Activated CD4-positive, alpha-beta T cell treated with anti-CD3 and anti-CD28 coated beads, Interleukin-2, amount 50 U/mL, for 1 hour (primary cell): Measurements from ENCODE around the gene NR6A1.

Experiments
- DNase-seq: peaks from one replicate; pipeline ENCODE4 v3.0.0-alpha.2; 2020

NR6A1 gene

GRCh38 chr9:124498040-124498439 lies 273.1 kb downstream of the NR6A1 start:
- DNase-seq, result no peak

GRCh38 chr9:124497441-124497840 lies 273.7 kb downstream of the NR6A1 start:
- no peak for DNase-seq

- DNase-seq, result no peak
Observed at GRCh38 chr9:124496463-124496862, 274.6 kb downstream of the NR6A1 start.

- DNase-seq, result no peak
Observed at GRCh38 chr9:124496075-124496449, 275.0 kb downstream of the NR6A1 start.

- DNase-seq, result no peak
Observed at GRCh38 chr9:124495126-124496074, 275.7 kb downstream of the NR6A1 start.

- no peak for DNase-seq
Observed at GRCh38 chr9:124493794-124494479, 277.2 kb downstream of the NR6A1 start.

GRCh38 chr9:124493218-124493617 lies 277.9 kb downstream of the NR6A1 start:
- DNase-seq, result no peak

- no peak for DNase-seq
Observed at GRCh38 chr9:124492818-124493217, 278.3 kb downstream of the NR6A1 start.

GRCh38 chr9:124491049-124491975 lies 279.8 kb downstream of the NR6A1 start:
- no peak for DNase-seq

- DNase-seq, result no peak
Observed at GRCh38 chr9:124490004-124490403, 281.1 kb downstream of the NR6A1 start.

GRCh38 chr9:124489222-124489621 lies 281.9 kb downstream of the NR6A1 start:
- no peak for DNase-seq

GRCh38 chr9:124488641-124489210 lies 282.4 kb downstream of the NR6A1 start:
- no peak for DNase-seq

GRCh38 chr9:124487260-124488182 lies 283.6 kb downstream of the NR6A1 start:
- DNase-seq, result no peak

- DNase-seq, result no peak
Observed at GRCh38 chr9:124486778-124487259, 284.3 kb downstream of the NR6A1 start.

- DNase-seq, result no peak
Observed at GRCh38 chr9:124485936-124486335, 285.2 kb downstream of the NR6A1 start.

GRCh38 chr9:124485201-124485600 lies 285.9 kb downstream of the NR6A1 start:
- no peak for DNase-seq

GRCh38 chr9:124483481-124483880 lies 287.6 kb downstream of the NR6A1 start:
- DNase-seq, result no peak

GRCh38 chr9:124482431-124483031 lies 288.6 kb downstream of the NR6A1 start:
- no peak for DNase-seq

GRCh38 chr9:124481115-124481514 lies 290.0 kb downstream of the NR6A1 start:
- DNase-seq, result no peak

GRCh38 chr9:124480621-124480981 lies 290.5 kb downstream of the NR6A1 start:
- DNase-seq, result no peak
